Measurements from ENCODE around the gene VWF. TPM values are rescaled to one million over a fixed set of nuclear protein-coding genes. Genes with fewer than 3 reads are reported as not detected.
A peak's percentile ranks its signal among the peaks of the same experiment; 100 is the strongest.

The VWF gene
- total and polyA plus RNA-seq, 2 of the 4 experiments (the other 2 are of a cell fraction) = under 0.01 to 0.09 TPM

DNA sequence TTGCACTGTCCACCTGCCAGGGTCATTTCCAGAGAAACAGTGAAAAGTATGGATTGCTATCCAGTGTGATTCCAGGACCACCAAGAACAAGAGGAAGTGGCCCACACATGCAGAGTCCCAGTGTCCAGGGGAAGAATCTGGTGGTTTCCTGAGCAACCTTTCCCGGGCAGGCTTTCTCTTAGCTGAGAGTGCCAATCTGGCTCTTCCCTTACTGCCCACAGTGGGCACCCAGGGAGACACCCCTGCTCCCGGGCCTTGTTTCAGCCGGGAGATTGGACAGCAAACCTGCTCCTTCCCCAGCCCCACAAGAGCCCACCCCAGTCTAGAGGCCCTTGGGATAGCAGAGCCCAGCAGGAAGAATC is 62.1 kb downstream of the VWF start:
- H3K4me1 ChIP-seq (ENCODE audit: control insufficient read depth, insufficient read depth, low read length) = peaks cover 20% of the 10 kb centered on the region
- H2AK9ac ChIP-seq (replicated peaks; ENCODE audit: low read depth, low read length, poor library complexity) = peak overlapping the region; percentile 33
- no peak for DNase-seq
- no peaks in the 10 kb centered on the region for H3K27me3 ChIP-seq (ENCODE audit: control insufficient read depth, insufficient read depth, low read length)
- H3K27ac ChIP-seq (ENCODE audit: insufficient read depth, low read length) = peak overlapping the region; percentile 57; the same call in 1 of the 2 replicates
- intact Hi-C loops (cut with micrococcal nuclease) = loop anchor here (5.0 kb wide), 1 partner anchor 120 kb away; no protein-coding TSS in a partner anchor
- dilution Hi-C loops (cut with HindIII; ENCODE audit: low sequenced_read_pairs, unreplicated experiment) = no loop called here
- peak overlapping the region; percentile 39 for H2AFZ ChIP-seq (replicated peaks; ENCODE audit: low read length, poor library complexity)
- BruUV-seq (replicated peaks) = no TSS peak
- no peak overlapping the region for H3K4me3 ChIP-seq (ENCODE audit: insufficient read depth, low read depth, low read length)
- peak overlapping the region; percentile 78 for H3K14ac ChIP-seq (replicated peaks; ENCODE audit: low read depth, low read length)
- H3K56ac ChIP-seq (ENCODE audit: extremely low read depth, insufficient read depth, low read length) = no peak overlapping the region
- H3K9ac ChIP-seq (ENCODE audit: low read depth, low read length) = no peak overlapping the region; the same call in 1 of the 2 replicates
- no peak overlapping the region for H3K4me2 ChIP-seq (ENCODE audit: low read depth, low read length)
- H2AK5ac ChIP-seq (ENCODE audit: low read depth, low read length) = peak overlapping the region; percentile 5
- peak overlapping the region; percentile 83 for H3K4ac ChIP-seq (ENCODE audit: low read depth, low read length)
- no peaks in the 10 kb centered on the region for H3K9me1 ChIP-seq (ENCODE audit: insufficient read depth, low read length)
- in situ Hi-C loops (cut with MboI; ENCODE audit: low sequenced_read_pairs) = loop anchor here (5.0 kb wide), 2 partner anchors 215 to 400 kb away; no protein-coding TSS in a partner anchor
- peak overlapping the region; percentile 83; the same call in 1 of the 2 replicates for H2BK120ac ChIP-seq (ENCODE audit: low read depth, low read length)
- no peak for ATAC-seq (ENCODE audit: low read depth)
- H4K91ac ChIP-seq (ENCODE audit: insufficient read depth, low read depth, low read length) = no peak overlapping the region; the same call in 1 of the 2 replicates
- H2BK20ac ChIP-seq (ENCODE audit: low read depth, low read length) = peak overlapping the region; percentile 35; the same call in 1 of the 2 replicates
- H4K20me1 ChIP-seq (ENCODE audit: insufficient read depth, low read length) = no peaks in the 10 kb centered on the region
- H3K36me3 ChIP-seq (ENCODE audit: control insufficient read depth, insufficient read depth, low read length) = no peaks in the 10 kb centered on the region
- H3K79me1 ChIP-seq (ENCODE audit: low read depth in 1 of 2, low read length in 2 of 2) = no peaks in the 10 kb centered on the region
- no peaks in the 10 kb centered on the region for H3K9me3 ChIP-seq (ENCODE audit: control insufficient read depth, insufficient read depth, low read length)
- CTCF ChIA-PET = no interaction called here
- H4K5ac ChIP-seq (ENCODE audit: low read depth, low read length) = peak overlapping the region; percentile 16
- WGBS, 2 experiments (ENCODE audit: extremely low coverage in 2 of 2, insufficient read length in 1 of 2) = 80% methylated on average over 1 of the region's 3 CpGs; no CpG with 5 or more reads in 1 of the 2 experiments
- POLR2A ChIA-PET (ENCODE audit: unreplicated experiment) = no interaction called here
- H3K18ac ChIP-seq (ENCODE audit: low read depth, low read length) = peak overlapping the region; percentile 45
- peak overlapping the region in 1 of 2 experiments; percentile 59; a peak in 2 of 4 replicates for H4K8ac ChIP-seq (ENCODE audit: low read depth in 2 of 2, low read length in 2 of 2)
- H2BK15ac ChIP-seq (ENCODE audit: low read depth, low read length) = peak overlapping the region; percentile 29; the same call in 1 of the 3 replicates
- no peak overlapping the region for H2BK5ac ChIP-seq (ENCODE audit: low read depth, low read length, poor library complexity, severe bottlenecking)
- no peak overlapping the region for H3K23ac ChIP-seq (ENCODE audit: low read depth, low read length)
- TF ChIP-seq FOS (IDR thresholded peaks at IDR 0.05; ENCODE audit: low read depth, low read length) = no peak

Measured in IMR-90 (cell line).